HepG2 (cell line): ENCODE measurements around the gene DCDC2C.

Experiments
- CTCF ChIP-seq: sonication (generic); formaldehyde crosslinking; IDR thresholded peaks from 2 replicates; pipeline ENCODE4 v1.5.0; 2020; ENCODE audit warnings: mild to moderate bottlenecking, missing genetic modification reagents, moderate library complexity
- HNRNPH1 ChIP-seq: fragments of 200-400 bp; formaldehyde crosslinking; optimal IDR thresholded peaks from 2 replicates; pipeline ENCODE3; 2017; ENCODE audit warnings: mild to moderate bottlenecking, low read depth, low read length
- KLF11 ChIP-seq: IDR thresholded peaks from 2 replicates; pipeline ENCODE4 v1.6.1; 2016; ENCODE audit warnings: missing compliant biosample characterization
- PRDM10 ChIP-seq: sonication (generic); formaldehyde crosslinking; IDR thresholded peaks from 2 replicates; pipeline ENCODE4 v1.4.0; 2020; ENCODE audit warnings: low read depth, missing genetic modification reagents
- ZBTB43 ChIP-seq: sonication (generic); formaldehyde crosslinking; conservative IDR thresholded peaks from 2 replicates; pipeline ENCODE4 v1.4.0; 2020; ENCODE audit warnings: missing genetic modification reagents
- ZNF44 ChIP-seq: sonication (generic); formaldehyde crosslinking; IDR thresholded peaks from 2 replicates; pipeline ENCODE4 v1.5.1; 2020; ENCODE audit warnings: mild to moderate bottlenecking, missing genetic modification reagents

- TF ChIP-seq KLF11 (CRISPR knock-in tag): no peak
- TF ChIP-seq ZBTB43: no peak
- no peak for TF ChIP-seq HNRNPH1
- no peak for TF ChIP-seq PRDM10
- no peak for TF ChIP-seq CTCF
- TF ChIP-seq ZNF44 (CRISPR knock-in tag): no peak
Observed at GRCh38 chr2:3703757-3704355, 481 bp downstream of the DCDC2C start.
